Measurements from ENCODE around the gene DISC1.

DISC1 gene

GRCh38 chr1:231803353-231803752 lies 176.8 kb downstream of the DISC1 start:
- DNase-seq (ENCODE audit: low spot score): no peak
- TF ChIP-seq CTCF (IDR thresholded peaks at IDR 0.05; ENCODE audit: extremely low read depth, missing control alignments): no peak

DNA sequence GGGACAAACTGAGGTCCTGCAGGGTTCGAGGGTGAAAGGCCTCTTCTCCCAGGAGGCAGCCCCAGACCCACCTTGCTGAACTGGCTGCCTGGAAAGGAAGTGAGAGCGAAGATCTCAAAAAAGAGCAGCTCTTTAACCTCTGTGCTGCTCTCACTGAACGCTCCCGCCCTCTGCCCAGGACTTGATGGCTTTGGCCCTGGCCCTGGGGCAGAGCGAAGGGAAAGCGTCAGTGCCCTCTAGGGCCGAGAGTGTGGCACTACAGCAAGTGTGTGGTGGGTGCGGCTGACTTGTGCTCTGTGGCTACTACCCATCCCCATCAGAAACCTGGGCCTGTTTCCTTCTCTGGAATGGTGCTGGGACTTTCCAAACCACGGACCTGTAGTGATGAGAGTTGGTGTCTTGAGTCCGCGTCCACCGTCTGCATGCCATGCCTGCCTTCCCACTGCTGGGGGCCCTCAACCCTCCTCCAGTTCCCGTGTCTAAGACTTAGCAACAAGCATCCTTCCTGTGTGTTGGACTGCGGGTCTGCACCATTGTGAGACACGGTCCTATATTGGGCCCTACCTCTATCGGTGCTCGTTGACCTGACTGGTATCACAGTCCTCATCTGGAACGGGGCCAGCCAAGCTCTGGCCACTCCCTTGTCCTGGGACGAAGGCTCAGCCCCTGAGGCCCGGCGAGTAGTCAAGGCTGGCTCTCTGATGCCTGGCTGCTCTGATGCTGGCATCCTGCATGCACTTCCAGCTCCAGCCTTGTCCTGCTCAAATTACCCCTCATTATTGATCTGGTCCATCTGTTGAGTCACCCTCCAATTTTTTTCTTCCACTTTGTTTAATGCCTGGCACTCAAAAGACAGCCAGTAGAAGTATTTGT lies 180.3 kb downstream of the DISC1 start:
- TF ChIP-seq CTCF (IDR thresholded peaks at IDR 0.05; ENCODE audit: extremely low read depth, missing control alignments): peak; percentile 70
- peak; percentile 65 for DNase-seq (ENCODE audit: low spot score)

- no peak for TF ChIP-seq CTCF (IDR thresholded peaks at IDR 0.05; ENCODE audit: extremely low read depth, missing control alignments)
- DNase-seq (ENCODE audit: low spot score): no peak
These were observed 181.0 kb downstream of the DISC1 start for GRCh38 chr1:231807541-231807940.

GRCh38 chr1:231808116-231808515 lies 181.5 kb downstream of the DISC1 start:
- no peak for TF ChIP-seq CTCF (IDR thresholded peaks at IDR 0.05; ENCODE audit: extremely low read depth, missing control alignments)
- DNase-seq (ENCODE audit: low spot score): no peak

DNA sequence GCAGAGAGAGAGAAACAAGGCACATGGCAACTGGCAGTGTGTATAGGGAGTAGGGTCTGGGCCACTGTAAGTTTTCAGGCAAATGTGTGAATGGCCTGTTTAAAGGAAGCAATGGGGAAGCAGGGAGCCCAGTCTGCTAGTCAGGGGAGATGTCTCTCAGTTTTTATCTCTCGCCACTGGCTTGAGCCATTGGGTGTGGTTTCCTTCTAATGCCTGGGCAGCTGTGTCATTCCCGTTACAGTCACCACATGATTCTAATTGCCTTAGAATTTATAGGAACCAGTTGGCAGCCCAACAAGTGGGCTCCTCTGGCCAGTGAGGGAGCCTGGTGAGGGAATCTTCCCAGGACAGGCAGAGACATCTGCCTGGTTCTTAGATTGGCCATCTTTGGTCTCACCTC lies 182.4 kb downstream of the DISC1 start:
- DNase-seq (ENCODE audit: low spot score): no peak

GRCh38 chr1:231810415-231810814 lies 183.8 kb downstream of the DISC1 start:
- TF ChIP-seq CTCF (IDR thresholded peaks at IDR 0.05; ENCODE audit: extremely low read depth, missing control alignments): no peak
- no peak for DNase-seq (ENCODE audit: low spot score)

More for the DNA sequence above, 182.4 kb downstream of the DISC1 start:
- TF ChIP-seq CTCF (IDR thresholded peaks at IDR 0.05; ENCODE audit: extremely low read depth, missing control alignments): no peak

DNA sequence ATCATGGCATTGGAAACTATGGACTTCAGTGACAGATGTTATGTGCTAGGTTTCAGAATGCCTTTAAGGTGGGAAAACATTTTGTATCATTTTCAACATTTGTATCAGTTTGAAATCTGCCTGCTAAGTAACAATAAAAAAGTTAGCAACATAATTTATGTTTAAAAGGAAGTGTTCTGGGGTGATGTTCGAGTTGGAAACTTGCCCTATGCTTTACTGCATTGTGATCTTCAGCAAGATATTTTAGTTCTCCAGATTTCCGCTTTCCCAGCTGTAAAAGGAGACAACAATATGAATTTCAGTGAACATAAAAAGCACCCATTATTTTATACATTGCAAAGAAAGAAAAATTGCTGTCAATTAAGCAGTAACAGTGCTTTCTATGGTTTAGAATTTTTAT lies 187.4 kb downstream of the DISC1 start:
- TF ChIP-seq CTCF (IDR thresholded peaks at IDR 0.05; ENCODE audit: extremely low read depth, missing control alignments): no peak
- no peak for DNase-seq (ENCODE audit: low spot score)

Data from GM20000 (cell line).